HFF-Myc (cell line): ENCODE results near the gene MACROH2A1.
"Not testable (repeated sequence)": the region's sequence is repeated elsewhere in the genome, so short reads cannot be mapped to it uniquely, and the experiment has no call there.

Experiments
- DNase-seq: peaks from one replicate; pipeline ENCODE4 v3.0.0-alpha.2; 2011; ENCODE audit warnings: low read depth; ENCODE audit errors: extremely low read depth
- H3K4me3 ChIP-seq: replicated peaks from 2 replicates; pipeline ENCODE4 v1.5.1; 2011; ENCODE audit warnings: low read depth, mild to moderate bottlenecking, control low read depth, low read length
- CTCF ChIP-seq: IDR thresholded peaks from 2 replicates; pipeline ENCODE4 v1.5.1; 2012; ENCODE audit warnings: mild to moderate bottlenecking, low read depth, low read length, control low read depth; ENCODE audit errors: missing control alignments

MACROH2A1 gene

DNA sequence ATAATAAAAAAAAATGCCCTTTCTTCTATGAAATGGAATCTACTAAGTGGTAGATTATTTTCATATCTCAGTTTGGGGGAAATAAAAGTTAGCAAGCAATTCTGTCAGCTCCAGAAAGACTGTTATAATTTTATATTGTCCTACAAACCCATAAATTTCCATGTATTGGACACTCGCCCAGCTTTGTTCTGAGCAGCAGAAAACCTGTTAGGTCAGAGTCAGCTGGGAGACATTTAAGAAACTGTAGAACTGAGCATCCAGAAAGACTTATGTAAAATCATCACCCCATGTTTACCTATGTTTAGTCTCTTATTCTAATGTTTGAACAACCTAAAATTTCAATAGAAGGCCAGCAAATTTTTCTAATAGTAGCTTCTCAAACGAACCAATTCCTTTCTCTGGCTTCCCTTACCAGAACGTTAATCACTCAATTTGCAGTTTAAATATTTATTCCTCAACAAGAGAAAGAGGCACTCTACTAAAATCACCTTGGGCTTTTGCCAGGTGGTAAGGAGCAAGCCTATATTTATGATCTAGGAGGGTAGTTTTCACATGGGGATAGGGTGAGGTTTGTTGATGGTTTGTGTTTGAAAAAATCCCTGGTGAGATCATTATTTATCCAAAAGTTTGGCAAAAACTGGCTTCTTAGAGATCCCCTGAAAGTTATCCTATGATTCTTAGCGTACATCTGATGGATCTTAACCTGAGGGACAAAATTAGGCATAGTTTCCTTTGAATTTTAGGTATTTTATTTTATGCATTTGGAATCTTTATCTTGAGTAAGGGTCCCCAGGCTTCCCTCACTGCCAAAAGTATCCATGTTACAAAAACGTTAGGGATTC is 34.4 kb downstream of the MACROH2A1 start:
- no peak for DNase-seq

GRCh38 chr5:135363342-135363741 is 35.7 kb downstream of the MACROH2A1 start:
- not testable (repeated sequence) for DNase-seq, H3K4me3 ChIP-seq

More for the DNA sequence above, 34.4 kb downstream of the MACROH2A1 start:
- H3K4me3 ChIP-seq = no peak overlapping the region
- TF ChIP-seq CTCF = no peak

- no peak for DNase-seq
- TF ChIP-seq CTCF = no peak
- H3K4me3 ChIP-seq = no peak overlapping the region
Observed at GRCh38 chr5:135362102-135362501, 36.9 kb downstream of the MACROH2A1 start.

- no peak for DNase-seq
- TF ChIP-seq CTCF = no peak
- H3K4me3 ChIP-seq = no peak overlapping the region
Observed at GRCh38 chr5:135360278-135361274, 38.5 kb downstream of the MACROH2A1 start.

DNA sequence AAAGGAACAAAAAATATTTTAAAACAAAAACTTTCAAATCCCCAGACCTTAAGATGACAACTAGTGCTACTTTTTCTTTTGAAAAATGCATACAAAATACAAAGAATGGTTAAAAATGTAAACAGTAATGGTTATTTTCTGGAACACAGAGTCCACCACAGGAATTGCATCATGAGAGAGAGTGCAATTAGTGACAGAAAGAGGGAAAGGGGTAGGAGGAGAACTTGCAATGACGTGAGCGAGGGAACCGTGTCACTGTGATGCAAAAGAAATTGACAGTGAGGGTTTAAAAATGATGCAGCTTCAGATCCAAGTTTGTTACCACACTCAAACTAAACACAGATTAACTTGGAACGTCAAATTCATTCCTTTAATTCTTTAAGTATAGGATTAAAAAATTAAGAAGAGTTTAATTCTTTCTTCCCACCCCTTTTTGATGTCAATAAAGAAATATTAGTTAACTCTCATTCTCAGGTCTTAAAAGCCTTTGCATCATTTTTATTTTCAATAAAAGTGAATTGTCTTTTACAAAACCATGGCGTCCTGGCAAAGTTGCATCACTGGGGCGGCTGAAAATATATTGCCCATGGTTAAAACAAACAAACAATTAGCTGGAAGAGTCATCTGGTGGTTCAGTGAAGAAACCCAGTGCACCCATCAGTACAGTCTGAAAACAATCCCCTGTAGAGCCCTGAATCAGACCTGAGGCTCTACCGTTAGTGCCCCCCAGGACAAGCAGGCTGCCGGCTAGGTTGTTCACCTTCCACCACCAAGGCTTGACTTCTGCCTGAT is 39.5 kb downstream of the MACROH2A1 start:
- no peak overlapping the region for H3K4me3 ChIP-seq
- DNase-seq = no peak
- no peak for TF ChIP-seq CTCF

- DNase-seq = no peak
- H3K4me3 ChIP-seq = no peak overlapping the region
- no peak for TF ChIP-seq CTCF
Observed at GRCh38 chr5:135357685-135358084, 41.3 kb downstream of the MACROH2A1 start.
